ENCODE results near the gene KRT39. TPM values are rescaled to one million over a fixed set of nuclear protein-coding genes. Genes with fewer than 3 reads are reported as not detected.
"Not testable (repeated sequence)": the region's sequence is repeated elsewhere in the genome, so short reads cannot be mapped to it uniquely, and the experiment has no call there.

Gene KRT39
- total RNA-seq, 1 donor from 2014 or later: not detected

- H3K36me3 Mint-ChIP-seq (ENCODE audit: unreplicated experiment): no peaks in the 10 kb centered on the region
- H3K4me1 Mint-ChIP-seq (ENCODE audit: low read depth, unreplicated experiment): no peaks in the 10 kb centered on the region
- TF ChIP-seq, protein P1, sequence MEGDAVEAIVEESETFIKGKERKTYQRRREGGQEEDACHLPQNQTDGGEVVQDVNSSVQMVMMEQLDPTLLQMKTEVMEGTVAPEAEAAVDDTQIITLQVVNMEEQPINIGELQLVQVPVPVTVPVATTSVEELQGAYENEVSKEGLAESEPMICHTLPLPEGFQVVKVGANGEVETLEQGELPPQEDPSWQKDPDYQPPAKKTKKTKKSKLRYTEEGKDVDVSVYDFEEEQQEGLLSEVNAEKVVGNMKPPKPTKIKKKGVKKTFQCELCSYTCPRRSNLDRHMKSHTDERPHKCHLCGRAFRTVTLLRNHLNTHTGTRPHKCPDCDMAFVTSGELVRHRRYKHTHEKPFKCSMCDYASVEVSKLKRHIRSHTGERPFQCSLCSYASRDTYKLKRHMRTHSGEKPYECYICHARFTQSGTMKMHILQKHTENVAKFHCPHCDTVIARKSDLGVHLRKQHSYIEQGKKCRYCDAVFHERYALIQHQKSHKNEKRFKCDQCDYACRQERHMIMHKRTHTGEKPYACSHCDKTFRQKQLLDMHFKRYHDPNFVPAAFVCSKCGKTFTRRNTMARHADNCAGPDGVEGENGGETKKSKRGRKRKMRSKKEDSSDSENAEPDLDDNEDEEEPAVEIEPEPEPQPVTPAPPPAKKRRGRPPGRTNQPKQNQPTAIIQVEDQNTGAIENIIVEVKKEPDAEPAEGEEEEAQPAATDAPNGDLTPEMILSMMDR (IDR thresholded peaks at IDR 0.05; ENCODE audit: partially characterized antibody, unreplicated experiment): no peak
- H3K4me3 Mint-ChIP-seq (ENCODE audit: unreplicated experiment): no peak overlapping the region
- no peak for DNase-seq
- H3K9me3 Mint-ChIP-seq (ENCODE audit: unreplicated experiment): no peaks in the 10 kb centered on the region
- H3K27ac Mint-ChIP-seq (ENCODE audit: unreplicated experiment): no peak overlapping the region
- H3K27me3 Mint-ChIP-seq (ENCODE audit: unreplicated experiment): no peaks in the 10 kb centered on the region
Observed at GRCh38 chr17:40922239-40922638, 44.5 kb downstream of the KRT39 start.

DNA sequence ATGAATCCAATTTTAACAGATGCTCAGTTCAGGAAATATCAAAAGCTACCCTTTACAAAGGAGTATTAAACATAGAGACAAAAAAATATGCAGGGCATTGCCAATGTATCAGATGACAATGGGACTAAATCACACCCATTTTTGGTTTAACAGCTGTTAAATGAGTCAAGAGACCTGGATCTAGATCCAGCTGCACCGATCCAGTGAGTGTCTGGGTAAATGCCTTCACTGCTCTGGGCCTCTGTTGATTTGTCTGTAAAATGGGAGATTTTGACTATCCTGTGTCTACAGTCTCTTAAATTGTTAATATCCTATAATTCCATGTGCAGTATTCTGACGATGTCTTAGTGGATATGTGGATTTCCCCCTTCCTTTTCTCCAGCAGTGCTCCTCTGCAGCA is 45.7 kb downstream of the KRT39 start:
- TF ChIP-seq, protein P1 (IDR thresholded peaks at IDR 0.05; ENCODE audit: partially characterized antibody, unreplicated experiment): no peak
- Mint-ChIP-seq H3K9me3 (ENCODE audit: unreplicated experiment) (no peaks in the 10 kb centered on the region), H3K27ac (ENCODE audit: unreplicated experiment) (no peak overlapping the region), H3K27me3 (ENCODE audit: unreplicated experiment) (no peaks in the 10 kb centered on the region), H3K4me3 (ENCODE audit: unreplicated experiment) (no peak overlapping the region), H3K36me3 (ENCODE audit: unreplicated experiment) (no peaks in the 10 kb centered on the region), H3K4me1 (ENCODE audit: low read depth, unreplicated experiment) (no peaks in the 10 kb centered on the region)
- no peak for DNase-seq

- not testable (repeated sequence) for DNase-seq; H3K4me3 Mint-ChIP-seq (ENCODE audit: unreplicated experiment); H3K9me3 Mint-ChIP-seq (ENCODE audit: unreplicated experiment); H3K27me3 Mint-ChIP-seq (ENCODE audit: unreplicated experiment); H3K27ac Mint-ChIP-seq (ENCODE audit: unreplicated experiment); H3K4me1 Mint-ChIP-seq (ENCODE audit: low read depth, unreplicated experiment); H3K36me3 Mint-ChIP-seq (ENCODE audit: unreplicated experiment)
Observed at GRCh38 chr17:40917116-40917515, 49.6 kb downstream of the KRT39 start.

DNA sequence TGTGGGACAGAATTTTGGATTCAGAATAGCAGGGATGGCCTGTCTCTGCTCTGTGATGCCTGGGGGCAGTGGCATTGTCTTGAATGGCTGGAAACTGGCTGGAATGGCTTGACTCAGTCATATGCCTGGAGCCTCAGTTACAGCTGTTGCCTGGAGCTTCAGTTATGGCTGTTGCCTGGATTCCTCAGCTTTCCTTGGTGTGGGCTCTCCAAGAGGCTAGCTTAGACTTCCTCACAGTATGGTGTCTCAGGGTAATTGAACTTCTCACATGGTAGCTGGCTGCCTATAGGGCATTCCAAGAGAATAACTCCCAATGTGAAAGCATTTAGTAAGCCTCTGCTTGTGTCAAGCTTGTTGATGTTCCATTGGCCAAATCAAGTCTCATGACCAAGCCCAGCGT is 50.4 kb downstream of the KRT39 start:
- no peak overlapping the region for H3K27ac Mint-ChIP-seq (ENCODE audit: unreplicated experiment)
- no peak overlapping the region for H3K4me3 Mint-ChIP-seq (ENCODE audit: unreplicated experiment)
- H3K36me3 Mint-ChIP-seq (ENCODE audit: unreplicated experiment): no peaks in the 10 kb centered on the region
- peaks cover 2% of the 10 kb centered on the region for H3K9me3 Mint-ChIP-seq (ENCODE audit: unreplicated experiment)
- H3K27me3 Mint-ChIP-seq (ENCODE audit: unreplicated experiment): no peaks in the 10 kb centered on the region
- DNase-seq: no peak
- TF ChIP-seq, protein P1 (IDR thresholded peaks at IDR 0.05; ENCODE audit: partially characterized antibody, unreplicated experiment): no peak
- no peaks in the 10 kb centered on the region for H3K4me1 Mint-ChIP-seq (ENCODE audit: low read depth, unreplicated experiment)

- Mint-ChIP-seq H3K27ac (ENCODE audit: unreplicated experiment) (no peak overlapping the region), H3K4me1 (ENCODE audit: low read depth, unreplicated experiment) (no peaks in the 10 kb centered on the region), H3K27me3 (ENCODE audit: unreplicated experiment) (no peaks in the 10 kb centered on the region), H3K4me3 (ENCODE audit: unreplicated experiment) (no peak overlapping the region), H3K36me3 (ENCODE audit: unreplicated experiment) (no peaks in the 10 kb centered on the region), H3K9me3 (ENCODE audit: unreplicated experiment) (peaks cover 2% of the 10 kb centered on the region)
- TF ChIP-seq, protein P1 (IDR thresholded peaks at IDR 0.05; ENCODE audit: partially characterized antibody, unreplicated experiment): no peak
- DNase-seq: no peak
Observed at GRCh38 chr17:40915721-40916256, 51.0 kb downstream of the KRT39 start.

All from glutamatergic neuron (in vitro differentiated cells).